ENCODE results near the gene ACER1.
"Not testable (repeated sequence)": the region's sequence is repeated elsewhere in the genome, so short reads cannot be mapped to it uniquely, and the experiment has no call there.

ACER1 gene, protein sequence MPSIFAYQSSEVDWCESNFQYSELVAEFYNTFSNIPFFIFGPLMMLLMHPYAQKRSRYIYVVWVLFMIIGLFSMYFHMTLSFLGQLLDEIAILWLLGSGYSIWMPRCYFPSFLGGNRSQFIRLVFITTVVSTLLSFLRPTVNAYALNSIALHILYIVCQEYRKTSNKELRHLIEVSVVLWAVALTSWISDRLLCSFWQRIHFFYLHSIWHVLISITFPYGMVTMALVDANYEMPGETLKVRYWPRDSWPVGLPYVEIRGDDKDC

DNA sequence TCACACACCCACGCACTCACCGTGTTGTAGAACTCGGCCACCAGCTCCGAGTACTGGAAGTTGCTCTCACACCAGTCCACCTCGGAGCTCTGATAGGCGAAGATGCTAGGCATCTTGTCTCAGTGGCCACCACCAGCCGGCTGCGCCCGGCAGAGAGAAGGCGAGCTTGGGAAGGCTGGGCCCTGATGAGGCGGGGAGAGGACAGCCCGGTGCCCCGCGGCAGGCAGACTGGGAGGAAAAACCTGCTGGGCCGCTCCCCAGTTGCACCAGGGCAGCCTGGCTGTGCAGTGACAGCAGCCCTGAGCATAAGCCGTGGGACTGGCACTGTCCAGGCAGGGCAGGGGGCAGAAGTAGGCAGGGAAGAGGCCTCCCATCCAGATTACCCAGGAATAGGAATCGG, at the start of gene ACER1:
Gene ACER1, minus strand, starts transcription at position 174 of the 400 bp plus-strand sequence. Its CDS starts 61 bp downstream, at position 113.
- DNase-seq = no peak

DNA sequence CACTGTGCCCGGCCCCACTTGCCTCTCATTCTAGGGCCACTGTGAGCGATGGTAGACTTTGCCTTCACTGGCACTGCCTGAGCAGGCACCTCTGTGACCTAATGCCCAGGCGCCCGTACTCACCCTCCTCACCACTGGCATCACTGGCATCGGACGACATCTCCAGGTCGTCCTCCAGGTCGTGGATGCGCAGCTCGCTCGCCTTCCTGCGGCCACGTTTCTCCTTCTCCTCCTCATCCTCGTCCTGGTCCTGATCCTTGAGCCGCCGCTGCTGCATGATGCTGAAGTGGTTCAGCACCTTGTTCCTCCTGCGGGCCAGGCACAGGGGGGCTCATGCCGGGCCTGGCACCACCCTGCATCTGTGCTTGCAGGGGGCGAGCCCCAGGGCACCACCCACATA, 49.8 kb upstream of the ACER1 start:
- DNase-seq = no peak

DNA sequence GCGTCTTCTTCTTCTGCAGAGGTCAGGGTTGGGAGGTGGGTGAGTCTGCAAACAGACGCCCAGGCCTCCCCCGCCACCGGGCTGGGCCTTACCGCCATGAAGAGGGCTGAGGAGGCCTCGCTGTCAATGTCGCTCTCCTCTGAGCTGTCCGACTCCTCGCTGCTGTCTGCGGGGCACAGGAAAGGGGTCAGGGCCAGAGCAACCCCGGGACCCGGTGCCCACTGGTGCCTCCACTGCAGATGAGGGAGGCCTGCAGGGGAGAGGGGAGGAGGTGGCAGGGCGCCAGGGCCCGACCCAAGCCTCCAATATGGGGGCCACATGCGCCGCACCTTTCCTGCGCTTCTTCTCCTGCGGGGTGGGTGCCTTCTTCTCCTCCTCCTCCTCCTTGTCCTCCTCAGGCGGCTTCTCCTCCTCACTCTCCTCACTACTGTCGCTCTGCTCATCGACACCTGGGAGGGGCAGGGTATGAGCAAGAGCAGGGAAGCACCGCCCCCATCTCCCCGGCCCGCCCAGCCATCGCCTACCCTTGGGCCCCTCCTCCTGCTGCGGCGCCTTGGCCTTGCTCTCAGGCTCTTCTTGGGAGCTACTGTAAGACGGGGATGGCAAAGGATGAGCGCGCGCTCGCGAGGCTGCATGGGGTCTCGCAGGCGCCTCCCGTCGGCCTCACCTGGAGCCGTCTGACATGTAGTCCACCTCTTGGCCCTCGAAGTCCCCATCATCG, 47.8 kb upstream of the ACER1 start:
- DNase-seq = no peak

DNA sequence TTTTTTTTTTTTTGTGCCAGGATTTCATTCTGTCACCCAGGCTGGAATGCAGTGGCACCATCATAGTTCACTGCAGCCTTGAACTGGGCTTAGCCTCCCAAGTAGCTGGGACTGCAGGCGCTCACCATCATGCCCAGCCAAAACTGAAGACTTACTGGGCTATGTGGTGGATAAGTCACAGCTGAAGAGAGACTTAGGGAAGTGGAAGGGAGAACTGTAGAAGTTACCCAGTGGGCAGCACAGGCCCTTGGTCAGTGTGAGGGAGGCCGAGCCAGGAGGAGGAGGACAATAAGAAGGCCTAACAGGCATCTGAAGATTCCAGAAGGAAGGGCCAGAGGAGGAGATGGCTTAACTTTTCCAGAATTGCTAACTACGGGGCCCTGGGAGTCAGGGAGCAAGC, 46.3 kb upstream of the ACER1 start:
- DNase-seq = no peak

DNA sequence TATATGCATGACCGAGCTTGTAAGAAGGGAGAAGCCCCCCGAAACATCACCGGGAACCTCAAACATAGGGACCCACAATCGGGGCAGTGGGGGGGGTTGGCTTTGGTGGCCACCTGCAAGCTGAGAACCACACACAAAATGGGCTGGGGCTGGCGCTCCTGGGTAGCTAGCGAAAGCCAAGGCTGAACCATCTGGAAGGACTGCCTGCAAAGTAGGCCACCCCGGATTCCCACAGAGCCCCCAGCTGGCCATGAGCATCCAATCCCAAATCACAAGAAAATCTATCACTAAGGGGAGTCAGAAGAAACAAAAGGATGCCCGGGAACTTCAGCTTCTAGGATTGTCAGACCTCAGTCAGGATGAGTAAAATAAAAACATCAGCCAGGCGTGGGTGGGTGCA, 45.1 kb upstream of the ACER1 start:
- DNase-seq = no peak

DNA sequence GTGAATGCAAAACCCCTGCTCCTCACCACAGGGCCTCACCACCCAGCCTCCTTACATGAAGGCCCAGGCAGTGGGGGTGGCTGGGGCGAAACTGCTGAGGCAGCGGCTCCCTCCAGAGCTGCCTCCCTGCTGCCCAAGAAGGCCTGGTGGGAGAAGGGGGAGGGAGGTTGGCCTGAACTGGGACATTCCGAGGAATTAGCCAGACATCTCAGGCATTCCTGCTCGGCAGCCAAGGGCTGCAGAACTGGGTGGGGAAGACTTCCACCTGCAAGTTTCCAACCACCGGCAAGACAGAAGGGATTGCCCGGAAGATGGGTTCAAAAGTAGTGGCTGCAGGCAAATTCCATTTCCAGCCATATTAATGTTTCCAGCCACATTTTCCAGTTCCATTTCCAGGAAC, 44.6 kb upstream of the ACER1 start:
- no peak for DNase-seq

DNA sequence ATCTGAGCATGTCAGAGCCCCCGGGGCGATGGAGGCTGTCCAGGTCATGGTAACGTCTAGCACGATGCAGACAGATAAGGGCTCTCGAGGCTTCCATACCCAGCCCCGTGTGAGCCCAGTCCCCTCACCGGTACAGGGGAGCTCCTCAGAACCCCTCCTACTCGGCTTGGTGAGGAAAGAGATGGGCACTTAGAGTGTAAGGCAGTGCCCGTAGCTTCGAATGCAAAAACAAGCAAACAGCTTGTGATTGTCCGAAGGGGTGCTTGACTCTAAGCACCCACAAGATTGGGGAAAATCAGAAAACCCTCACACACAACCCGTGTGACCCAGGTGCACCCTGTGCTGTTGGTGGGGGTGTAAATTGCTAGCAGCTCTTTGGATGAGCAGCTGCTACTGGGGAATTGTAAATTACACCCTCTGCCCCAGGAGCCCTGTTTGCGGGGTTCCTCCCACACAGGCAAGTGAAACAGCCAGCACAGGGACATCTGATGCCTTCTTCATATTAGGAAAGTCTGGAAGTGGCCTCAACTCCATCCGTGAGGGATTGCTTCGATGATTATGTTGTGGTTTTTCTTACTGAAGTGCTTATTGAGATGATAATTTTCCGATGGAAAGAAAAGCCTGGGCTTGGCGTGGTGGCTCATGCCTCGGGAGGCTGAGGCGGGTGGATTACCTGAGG, 43.2 kb upstream of the ACER1 start:
- DNase-seq = no peak

DNA sequence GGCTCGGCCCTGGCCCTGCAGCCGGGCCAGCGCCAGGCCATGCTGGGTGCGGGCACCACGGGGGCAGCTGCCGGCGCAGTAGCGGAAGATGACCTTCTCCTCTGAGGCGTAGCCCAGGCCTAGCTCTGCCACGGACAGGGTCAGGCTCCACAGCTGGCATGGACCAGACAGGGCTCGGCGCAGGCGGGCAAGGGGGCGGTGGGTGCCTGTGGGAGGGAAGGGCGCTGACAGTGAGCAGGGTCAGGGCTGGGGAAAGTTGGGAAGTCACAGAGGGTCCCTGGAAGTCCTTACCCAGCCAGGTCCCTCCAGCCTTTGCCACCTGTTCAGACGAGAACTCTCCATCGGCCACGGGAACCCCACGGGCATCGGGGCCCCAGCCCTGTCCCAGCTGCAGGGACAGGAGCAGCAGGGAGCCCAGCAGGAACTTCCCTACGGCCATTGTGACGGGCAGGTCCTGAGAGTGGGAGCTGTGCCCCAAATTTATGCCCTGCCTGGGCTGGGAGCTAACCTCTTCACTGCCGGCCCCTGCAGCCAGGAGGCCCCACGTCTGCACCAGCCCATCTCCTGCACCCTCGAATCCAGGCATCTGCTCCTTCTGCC, 42.1 kb upstream of the ACER1 start, which contains the start of gene PSPN:
Gene PSPN, minus strand, starts transcription at position 523 of the 600 bp plus-strand sequence. Its CDS starts 84 bp downstream, at position 439.
- no peak for DNase-seq

DNA sequence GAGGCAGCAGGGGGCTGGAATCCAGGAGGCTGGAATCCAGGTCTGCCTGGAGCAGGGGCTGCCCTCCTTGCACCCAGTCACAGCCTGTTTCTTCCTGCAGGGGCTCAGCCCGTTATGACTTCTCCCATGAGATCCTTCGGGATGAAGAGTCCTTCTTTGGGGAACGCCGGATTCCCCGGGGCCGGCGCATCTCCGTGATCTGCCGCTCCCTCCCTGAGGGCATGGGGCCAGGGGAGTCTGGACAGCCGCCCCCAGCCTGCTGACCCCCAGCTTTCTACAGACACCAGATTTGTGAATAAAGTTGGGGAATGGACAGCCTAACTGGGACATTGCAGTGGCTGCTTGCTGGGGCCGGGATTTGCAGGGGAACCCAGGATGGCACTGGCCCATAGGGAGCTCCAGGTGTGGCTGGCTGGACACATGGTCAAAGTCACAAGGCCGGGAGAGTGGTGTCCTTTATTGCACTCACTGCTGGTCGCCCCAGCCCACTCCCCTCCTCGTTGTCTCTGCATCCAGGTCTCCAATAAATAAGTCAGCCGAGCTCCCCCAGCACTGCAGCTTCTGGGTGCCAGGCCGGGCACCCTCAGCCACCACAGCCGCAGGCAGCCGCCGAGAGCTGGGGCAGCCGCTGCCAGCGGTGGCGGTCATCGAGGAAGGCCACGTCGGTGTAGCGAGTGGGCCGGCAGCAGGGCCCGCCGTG, 41.4 kb upstream of the ACER1 start:
- no peak for DNase-seq

DNA sequence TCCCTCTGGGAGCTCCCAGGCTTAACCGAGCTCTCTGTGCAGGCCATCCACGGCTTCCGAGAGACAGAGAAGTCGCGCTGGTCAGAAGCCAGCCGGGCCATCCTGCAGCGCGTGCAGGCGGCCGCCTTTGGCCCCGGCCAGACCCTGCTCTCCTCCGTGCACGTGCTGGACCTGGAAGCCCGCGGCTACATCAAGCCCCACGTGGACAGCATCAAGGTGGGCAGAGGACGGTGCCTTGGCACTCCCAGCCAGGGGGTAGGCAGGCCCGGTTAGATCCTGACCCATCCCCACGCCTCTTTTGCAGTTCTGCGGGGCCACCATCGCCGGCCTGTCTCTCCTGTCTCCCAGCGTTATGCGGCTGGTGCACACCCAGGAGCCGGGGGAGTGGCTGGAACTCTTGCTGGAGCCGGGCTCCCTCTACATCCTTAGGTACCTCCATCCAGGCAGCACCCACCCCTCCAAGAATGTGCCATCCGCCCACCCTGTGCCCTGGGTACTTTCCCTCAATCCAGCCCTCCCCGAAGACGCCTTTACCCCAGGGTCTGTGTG, 40.8 kb upstream of the ACER1 start:
- DNase-seq = no peak

DNA sequence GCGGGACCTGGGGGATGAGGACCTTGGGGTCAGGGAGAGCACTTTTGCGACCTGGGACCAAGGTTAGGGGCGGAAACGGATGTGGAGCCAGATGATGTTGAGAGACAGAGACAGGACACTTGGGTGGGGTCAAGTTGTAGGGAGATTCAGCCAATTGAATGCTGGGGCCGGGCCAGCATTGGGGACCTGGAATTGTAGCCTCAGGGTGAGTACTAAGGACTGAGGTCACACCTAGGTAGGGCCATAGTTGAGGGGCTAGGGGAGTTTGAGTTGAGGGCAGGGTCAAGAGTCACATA, 40.3 kb upstream of the ACER1 start:
- no peak for DNase-seq

DNA sequence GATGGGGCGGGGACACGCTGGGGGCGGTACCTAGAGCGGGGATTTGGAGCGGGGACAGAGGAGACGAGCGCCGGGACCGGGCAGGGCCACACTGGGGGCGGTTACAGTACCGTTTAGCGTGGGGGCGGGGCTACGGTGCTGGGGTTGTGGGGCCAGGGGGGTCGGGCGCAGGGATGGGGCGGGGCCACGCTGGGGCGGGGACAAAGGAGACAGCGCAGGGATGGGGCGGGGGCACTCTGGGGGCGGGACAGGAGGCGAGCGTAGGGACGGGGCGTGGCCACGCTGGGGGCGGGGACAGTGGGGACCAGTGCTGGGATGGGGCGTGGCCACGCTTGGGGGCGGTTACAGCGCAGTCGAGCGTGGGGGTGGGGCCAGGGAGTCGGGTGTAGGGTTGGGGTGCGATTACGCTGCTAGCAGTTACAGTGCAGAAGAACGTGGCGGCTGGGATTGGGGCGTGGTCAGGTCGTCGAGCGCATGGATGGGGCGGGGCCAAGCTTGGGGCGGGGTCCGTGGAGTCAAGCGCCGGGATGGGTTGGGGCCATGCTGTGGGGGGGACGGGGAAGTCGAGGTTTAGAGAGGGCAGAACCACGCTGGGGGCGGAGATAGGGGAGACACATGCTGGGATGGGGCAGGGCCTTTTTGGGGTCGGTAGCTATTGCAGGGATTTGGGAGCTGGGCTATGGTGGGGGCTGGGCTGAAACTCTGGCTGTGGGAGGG, 39.8 kb upstream of the ACER1 start:
- peak; percentile 98 for DNase-seq

DNA sequence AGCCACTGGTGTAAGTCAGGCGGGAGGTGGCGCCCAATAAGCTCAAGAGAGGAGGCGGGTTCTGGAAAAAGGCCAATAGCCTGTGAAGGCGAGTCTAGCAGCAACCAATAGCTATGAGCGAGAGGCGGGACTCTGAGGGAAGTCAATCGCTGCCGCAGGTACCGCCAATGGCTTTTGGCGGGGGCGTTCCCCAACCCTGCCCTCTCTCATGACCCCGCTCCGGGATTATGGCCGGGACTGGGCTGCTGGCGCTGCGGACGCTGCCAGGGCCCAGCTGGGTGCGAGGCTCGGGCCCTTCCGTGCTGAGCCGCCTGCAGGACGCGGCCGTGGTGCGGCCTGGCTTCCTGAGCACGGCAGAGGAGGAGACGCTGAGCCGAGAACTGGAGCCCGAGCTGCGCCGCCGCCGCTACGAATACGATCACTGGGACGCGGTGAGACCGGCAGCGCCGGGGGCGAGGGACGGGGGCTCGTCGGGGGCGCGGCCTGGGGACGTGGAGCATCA, 39.2 kb upstream of the ACER1 start, which contains the start of gene ALKBH7:
Gene ALKBH7, plus strand, starts transcription at position 201 of the 502 bp plus-strand sequence. Its CDS starts 27 bp downstream, at position 228.
- peak; percentile 97 for DNase-seq

DNA sequence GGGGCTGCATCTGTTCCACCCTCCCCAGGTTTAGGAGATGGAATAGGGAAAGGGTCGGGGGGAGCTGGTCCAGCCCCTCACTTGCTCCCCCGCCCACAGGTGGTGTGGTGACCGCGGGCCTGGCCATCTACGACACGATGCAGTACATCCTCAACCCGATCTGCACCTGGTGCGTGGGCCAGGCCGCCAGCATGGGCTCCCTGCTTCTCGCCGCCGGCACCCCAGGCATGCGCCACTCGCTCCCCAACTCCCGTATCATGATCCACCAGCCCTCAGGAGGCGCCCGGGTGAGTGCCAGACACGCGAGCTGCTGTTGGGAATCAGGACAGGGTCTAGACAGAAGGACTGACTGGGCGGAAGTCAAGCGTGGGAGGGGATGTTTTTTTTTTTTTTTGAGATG, 30.9 kb upstream of the ACER1 start:
- no peak for DNase-seq

DNA sequence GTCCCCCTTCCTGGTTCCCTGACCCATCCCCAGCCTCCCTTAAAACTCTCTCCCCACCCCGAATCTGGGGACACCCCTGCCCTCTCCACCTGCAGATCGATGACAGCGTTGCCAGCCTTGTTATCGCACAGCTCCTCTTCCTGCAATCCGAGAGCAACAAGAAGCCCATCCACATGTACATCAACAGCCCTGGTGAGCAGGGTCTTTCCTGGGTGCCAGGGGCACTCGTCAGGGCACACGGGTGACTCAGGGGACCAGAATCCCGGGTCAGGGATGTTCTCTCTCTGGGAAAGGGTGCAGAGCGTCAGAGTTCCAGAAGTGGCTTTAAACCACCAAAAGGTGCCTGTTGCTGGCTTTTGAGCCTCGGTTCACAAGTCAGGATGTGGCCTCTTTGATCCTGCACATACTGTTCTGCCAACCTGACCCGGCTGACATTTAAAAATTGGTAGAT, 29.0 kb upstream of the ACER1 start:
- peak; percentile 39 for DNase-seq

DNA sequence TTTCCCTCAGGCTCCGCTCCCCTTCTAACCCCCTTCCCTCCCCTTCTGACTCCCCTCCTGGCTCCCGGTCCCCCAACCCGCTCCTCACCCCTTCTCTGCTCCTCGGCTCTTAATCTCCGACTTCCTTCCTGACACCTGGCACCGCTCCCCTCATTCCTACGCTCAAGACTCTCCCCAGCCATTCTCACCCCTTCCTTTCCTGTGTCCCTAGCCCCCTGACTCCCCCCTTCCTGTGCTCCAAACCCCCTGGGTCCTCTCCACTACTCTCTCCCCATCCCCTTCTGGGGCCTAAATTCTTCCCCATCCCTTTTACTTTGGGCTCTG, 28.6 kb upstream of the ACER1 start:
- DNase-seq = no peak

DNA sequence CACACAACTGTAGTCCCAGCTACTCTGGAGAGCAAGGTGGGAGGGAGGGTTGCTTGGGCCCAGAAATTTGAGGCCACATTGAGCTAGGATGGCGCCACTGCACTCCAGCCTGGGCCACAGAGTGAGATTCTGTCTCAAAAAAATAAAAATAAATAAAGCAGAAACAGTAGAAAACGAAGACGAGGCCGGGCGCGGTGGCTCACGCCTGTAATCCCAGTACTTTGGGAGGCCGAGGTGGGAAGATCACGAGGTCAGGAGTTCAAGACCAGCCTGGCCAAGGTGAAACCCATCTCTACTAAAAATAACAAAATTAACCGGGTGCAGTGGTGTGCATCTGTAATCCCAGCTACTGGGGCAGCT, 27.4 kb upstream of the ACER1 start:
- not testable (repeated sequence) for DNase-seq

DNA sequence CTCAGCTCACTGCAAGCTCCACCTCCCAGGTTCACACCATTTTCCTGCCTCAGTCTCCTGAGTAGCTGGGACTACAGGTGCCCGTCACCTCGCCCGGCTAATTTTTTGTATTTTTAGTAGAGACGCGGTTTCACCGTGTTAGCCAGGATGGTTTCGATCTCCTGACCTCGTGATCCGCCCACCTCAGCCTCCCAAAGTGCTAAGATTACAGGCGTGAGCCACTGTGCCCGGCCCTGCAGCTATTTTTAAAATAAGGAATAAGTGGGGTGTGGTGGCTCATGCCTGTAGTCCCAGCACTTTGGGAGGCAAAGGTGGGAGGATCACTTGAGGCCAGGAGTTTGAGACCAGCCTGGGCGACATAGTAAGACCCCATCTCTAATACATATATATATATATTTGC, 27.0 kb upstream of the ACER1 start:
- DNase-seq = not testable (repeated sequence)

DNA sequence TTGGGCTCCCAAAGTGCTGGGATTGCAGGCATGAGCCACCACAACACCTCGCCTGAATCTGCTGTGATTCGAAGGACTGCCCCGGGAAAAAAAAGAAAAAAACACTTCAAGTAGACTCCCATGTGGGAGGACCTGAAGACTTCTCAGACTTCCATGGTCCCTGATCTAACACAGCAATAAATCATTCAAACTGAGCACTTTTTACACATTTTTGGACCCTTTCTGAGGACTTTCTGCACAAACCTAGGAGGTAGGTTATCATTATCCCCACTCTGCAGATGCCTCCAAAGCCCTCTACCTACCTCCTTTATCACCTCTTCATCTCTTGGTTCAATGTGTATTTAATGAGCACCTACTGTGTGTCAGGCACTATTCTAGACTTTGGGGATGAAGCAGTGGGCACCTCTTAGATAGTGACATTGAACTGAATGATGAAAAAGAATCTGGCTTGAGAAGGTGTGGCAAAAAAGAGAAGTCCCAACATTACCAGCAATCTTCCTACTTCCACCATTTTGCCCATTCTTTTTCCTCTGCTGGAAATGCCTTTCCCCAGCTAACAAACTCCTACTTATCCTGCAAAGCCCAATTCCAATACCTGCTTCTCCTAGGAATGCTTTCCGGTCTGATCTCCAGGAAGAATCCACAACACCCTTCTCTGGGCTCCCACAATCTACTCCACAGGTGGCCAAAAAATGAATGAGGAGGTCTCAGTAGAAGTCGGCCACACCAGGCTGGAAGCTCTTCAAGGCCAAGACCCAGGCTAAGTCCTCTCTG, 26.3 kb upstream of the ACER1 start:
- DNase-seq = no peak

DNA sequence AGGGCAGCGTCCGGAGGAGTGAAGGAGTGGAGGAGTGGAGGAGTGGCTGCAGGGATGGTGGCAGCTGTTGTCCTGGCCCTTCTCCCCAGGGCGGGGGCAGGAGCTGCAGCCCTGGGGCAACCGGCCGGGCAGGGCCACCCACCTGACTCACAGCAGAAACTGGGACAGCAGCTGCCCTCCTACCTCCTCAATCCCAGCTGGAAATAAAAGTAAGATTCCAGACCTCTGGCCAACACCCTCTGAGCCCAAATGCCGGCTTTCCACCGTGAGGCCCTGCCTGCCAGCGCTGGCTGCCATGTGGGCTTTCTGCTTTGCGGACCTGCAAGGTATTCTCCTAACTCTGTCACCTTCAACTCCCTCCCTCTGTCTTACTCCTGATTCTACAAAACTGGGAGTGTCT, 24.6 kb upstream of the ACER1 start:
- no peak for DNase-seq

DNA sequence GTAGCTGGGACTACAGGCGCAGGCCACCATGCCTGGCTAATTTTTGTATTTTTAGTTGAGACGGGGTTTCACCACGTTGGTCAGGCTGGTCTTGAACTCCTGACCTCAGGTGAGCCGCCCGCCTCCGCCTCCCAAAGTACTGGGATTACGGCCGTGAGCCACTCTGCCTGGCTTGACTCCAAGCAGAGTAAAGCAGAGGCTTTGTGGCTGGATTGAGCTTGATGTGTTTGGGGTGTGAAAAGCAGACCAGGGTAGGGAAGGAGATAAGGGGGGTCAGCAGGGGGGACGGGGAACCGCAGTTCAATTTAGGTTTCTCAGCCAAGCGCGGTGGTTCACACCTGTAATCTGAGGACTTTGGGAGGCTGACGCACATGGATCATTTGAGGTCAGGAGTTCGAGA, 23.8 kb upstream of the ACER1 start:
- DNase-seq = no peak
